K562 (cell line): ENCODE data around the gene BTNL8. TPM values are rescaled to one million over a fixed set of nuclear protein-coding genes. Genes with fewer than 3 reads are reported as not detected.

Experiments used
- ATAC-seq: fragments of 200-7000 bp; cut with Tn5 transposase; 3 replicates; pipeline ENCODE4 v1.9.1; 2020; ENCODE audit warnings: moderate library complexity
- BruUV-seq: library from RNA; stranded (reverse); fragments of 400-500 nt; replicated peaks from 2 replicates; lab custom pipeline; 2021; lab: Mats Ljungman, UMichigan
- CTCF ChIA-PET: fragments of 300-600 bp; formaldehyde crosslinking; extraction: SDS; loops from one replicate; lab custom pipeline; 2021; ENCODE audit warnings: low intra/inter-chr PET ratio; lab: Yijun Ruan, JAX
- POLR2A ChIA-PET: fragments of 300-600, 350-650 bp; sonication (Branson Sonifier 250); formaldehyde crosslinking; extraction: SDS; loops from one replicate; lab custom pipeline; 2021; ENCODE audit warnings: antibody characterized with exemption, inconsistent platforms; lab: Yijun Ruan, JAX
- DNase-seq, 4 experiments: peaks; one replicate each; pipeline versions ENCODE4 v3.0.0 to v3.0.0-alpha.2; 2011 to 2018; ENCODE audit warnings: low spot score in 3 of 4, mixed read lengths in 3 of 4; ENCODE audit errors: extremely low read depth in 1 of 4
- FAIRE-seq: peaks from 2 replicates; lab custom pipeline; 2011; peaks lifted over from hg19 to GRCh38; lab: Jason Lieb, UNC
- H2AFZ ChIP-seq: 2 replicates; pipeline ENCODE4 v1.6.0; 2011; ENCODE audit warnings: low read depth, low read length, control low read depth, inconsistent platforms
- H3K27ac ChIP-seq: fragments of 200-600 bp; 3 replicates; pipeline ENCODE4 v1.8.0; 2011; ENCODE audit warnings: low read depth, mild to moderate bottlenecking, control low read depth, inconsistent platforms, low read length, moderate library complexity, mixed read lengths; ENCODE audit errors: extremely low read depth
- H3K27me3 ChIP-seq, 2 experiments: fragments of 300-600 bp in 1 of 2; 2 replicates in 1 of 2; 3 replicates in 1 of 2; pipeline versions ENCODE4 v1.6.0 to v1.8.0; 2011; ENCODE audit warnings: inconsistent platforms in 2 of 2, low read length in 2 of 2, mild to moderate bottlenecking in 1 of 2, mixed read lengths in 1 of 2, moderate library complexity in 1 of 2; ENCODE audit not compliant: control insufficient read depth in 2 of 2, insufficient read depth in 2 of 2
- H3K36me3 ChIP-seq: fragments of 300-600 bp; 3 replicates; pipeline ENCODE4 v1.8.0; 2011; ENCODE audit warnings: mild to moderate bottlenecking, low read length, inconsistent platforms; ENCODE audit not compliant: control insufficient read depth, insufficient read depth
- H3K4me1 ChIP-seq, 2 experiments: fragments of 200-600 bp in 1 of 2; replicated peaks in 1 of 2; 2 replicates in 1 of 2; 3 replicates in 1 of 2; pipeline versions ENCODE4 v1.5.1 to v1.8.0; 2011; ENCODE audit warnings: inconsistent platforms in 2 of 2, low read length in 2 of 2, mild to moderate bottlenecking in 1 of 2, mixed read lengths in 1 of 2, moderate library complexity in 1 of 2; ENCODE audit not compliant: control insufficient read depth in 2 of 2, insufficient read depth in 2 of 2
- H3K4me2 ChIP-seq: 2 replicates; pipeline ENCODE4 v1.6.1; 2011; ENCODE audit warnings: low read length, control low read depth, inconsistent platforms, mixed read lengths; ENCODE audit not compliant: insufficient read depth
- H3K4me3 ChIP-seq: fragments of 200-600 bp; sonication (generic), shearing (Covaris generic); 2 replicates; pipeline ENCODE4 v1.5.1; 2016; ENCODE audit warnings: control low read depth, inconsistent platforms
- H3K79me2 ChIP-seq: fragments of 200-600 bp; 3 replicates; pipeline ENCODE4 v1.8.0; 2011; ENCODE audit warnings: low read length, inconsistent platforms; ENCODE audit not compliant: control insufficient read depth, insufficient read depth
- H3K9ac ChIP-seq, 2 experiments: 2 replicates each; pipeline versions ENCODE4 v1.6.0 to v1.6.1; 2011; ENCODE audit warnings: low read depth in 2 of 2, low read length in 2 of 2, control low read depth in 1 of 2, inconsistent platforms in 1 of 2, mild to moderate bottlenecking in 1 of 2, mixed read lengths in 1 of 2; ENCODE audit not compliant: insufficient read depth in 1 of 2
- H3K9me1 ChIP-seq: one replicate; pipeline ENCODE4 v1.6.0; 2011; ENCODE audit warnings: inconsistent platforms, mild to moderate bottlenecking, low read length, moderate library complexity; ENCODE audit not compliant: control insufficient read depth, insufficient read depth
- H3K9me3 ChIP-seq: replicated peaks from 2 replicates; pipeline ENCODE4 v1.5.1; 2011; ENCODE audit warnings: low read depth, low read length, inconsistent platforms; ENCODE audit not compliant: control insufficient read depth, insufficient read depth
- H4K20me1 ChIP-seq: replicated peaks from 2 replicates; pipeline ENCODE4 v1.6.1; 2011; ENCODE audit warnings: low read length, inconsistent platforms, mixed read lengths; ENCODE audit not compliant: control insufficient read depth, insufficient read depth
- CBX5 ChIP-seq: IDR thresholded peaks from 2 replicates; pipeline ENCODE4 v1.6.1; 2014; ENCODE audit warnings: low read depth, borderline replicate concordance
- EP300 ChIP-seq: IDR thresholded peaks from 2 replicates; pipeline ENCODE4 v1.6.1; 2012; ENCODE audit warnings: low read length, improper control_type of control experiment
- ETV5 ChIP-seq: sonication (generic); formaldehyde crosslinking; IDR thresholded peaks from 2 replicates; pipeline ENCODE4 v1.4.0; 2020; ENCODE audit warnings: low read depth, mild to moderate bottlenecking, missing genetic modification reagents
- ID3 ChIP-seq, 2 experiments: fragments of 250-450 bp in 1 of 2; fragments of 450-650 bp in 1 of 2; sonication (Bioruptor Pico) in 1 of 2; IDR thresholded peaks; 2 replicates each; pipeline versions ENCODE4 v1.6.1 to v1.8.0; 2016 to 2021; ENCODE audit warnings: mild to moderate bottlenecking in 2 of 2, moderate library complexity in 2 of 2, missing compliant biosample characterization in 1 of 2, missing genetic modification characterization in 1 of 2
- LCOR ChIP-seq: sonication (generic); formaldehyde crosslinking; IDR thresholded peaks from 2 replicates; pipeline ENCODE4 v1.8.0; 2022; ENCODE audit warnings: mild to moderate bottlenecking, missing genetic modification reagents
- PHF20 ChIP-seq: fragments of 450-650 bp; IDR thresholded peaks from 2 replicates; pipeline ENCODE4 v1.6.1; 2018; ENCODE audit not compliant: partially characterized antibody
- PML ChIP-seq: IDR thresholded peaks from 2 replicates; pipeline ENCODE4 v1.6.1; 2012; ENCODE audit warnings: low read length, inconsistent platforms
- TAF7 ChIP-seq: fragments of 450-650 bp; IDR thresholded peaks from 2 replicates; pipeline ENCODE4 v1.6.1; 2016; ENCODE audit warnings: missing genetic modification characterization, missing compliant biosample characterization
- ZBTB17 ChIP-seq: fragments of 450-650 bp; formaldehyde crosslinking; IDR thresholded peaks from 2 replicates; pipeline ENCODE4 v1.4.0; 2020; ENCODE audit warnings: mild to moderate bottlenecking
- WGBS: fragments of 100-300 bp; shearing (Covaris generic); methylation state at CpG from one replicate; pipeline ENCODE4 v1.1.6; 2016; ENCODE audit warnings: low coverage, mixed read lengths; ENCODE audit not compliant: insufficient coverage; ENCODE audit errors: missing lambda C conversion rate; 5-methylcytosine and 5-hydroxymethylcytosine counted together
- in situ Hi-C: fragments of 300-500 bp; cut with MboI; formaldehyde crosslinking; loops from 4 replicates; pipeline ENCODE4 v1.15.0; 2018; ENCODE audit warnings: inconsistent platforms, mixed read lengths
- intact Hi-C: fragments of 100-400 bp; cut with micrococcal nuclease; formaldehyde crosslinking; loops from 2 replicates; pipeline ENCODE4 v1.14.2; 2022
- polyA plus RNA-seq, 8 experiments: library from polyadenylated mRNA; depleted of rRNA in 4 of 8; stranded (reverse) in 5 of 8; unstranded in 3 of 8; fragments of >200 nt; fragmentation: Nextera tagmentation in 2 of 8; fragmentation: Illumina TruSeq in 1 of 8; extraction: Ambion mirVana in 2 of 8; extraction: Trizol in 1 of 8; gene quantifications; 2 replicates each; pipeline versions ENCODE4 v1.2.1 to v1.2.3, GENCODE V29; 2011 to 2014; ENCODE audit warnings: inconsistent platforms in 1 of 8, missing spikeins in 1 of 8
- total RNA-seq, 7 experiments: library from RNA; depleted of rRNA in 6 of 7; stranded (reverse); fragments of >200 nt in 6 of 7; fragmentation: Illumina TruSeq in 2 of 7; extraction: Trizol in 2 of 7; gene quantifications; 2 replicates each; pipeline versions ENCODE4 v1.2.1 to v1.2.3, GENCODE V29; 2011 to 2021; ENCODE audit warnings: low replicate concordance in 1 of 7

BTNL8 gene
- total and polyA plus RNA-seq, 9 of the 15 experiments (the other 6 are each of a cell fraction or from before 2014, with no cell fraction given): 0.04 to 0.18 (median 0.07) TPM; not detected in 6

- H3K4me1 ChIP-seq: no peaks in the 10 kb centered on the region
- ChIA-PET CTCF (no interaction called here), POLR2A (no interaction called here)
- no peak overlapping the region for H3K9ac ChIP-seq
- FAIRE-seq (no peak), ATAC-seq (no peak), DNase-seq (no peak)
- WGBS: no CpG with 5 or more reads among the region's 23 CpGs
- H2AFZ ChIP-seq: no peak overlapping the region
- H3K4me2 ChIP-seq: no peak overlapping the region
- H4K20me1 ChIP-seq: no peaks in the 10 kb centered on the region
- no peak for TF ChIP-seq EP300
- TF ChIP-seq CBX5: no peak
- no peak for TF ChIP-seq ID3 (CRISPR knock-in tag; IDR thresholded peaks at IDR 0.05)
- TF ChIP-seq ID3 (tag; IDR thresholded peaks at IDR 0.05): no peak
- no peak for TF ChIP-seq LCOR (CRISPR knock-in tag)
- TF ChIP-seq ZBTB17 (CRISPR knock-in tag): no peak
- TF ChIP-seq ETV5 (CRISPR knock-in tag): no peak
- TF ChIP-seq TAF7: no peak
- no peak for TF ChIP-seq PML
- TF ChIP-seq PHF20: no peak
- no peaks in the 10 kb centered on the region for H3K79me2 ChIP-seq
- BruUV-seq: no TSS peak
- H3K9me1 ChIP-seq: no peaks in the 10 kb centered on the region
- H3K27me3 ChIP-seq: no peaks in the 10 kb centered on the region
- in situ Hi-C loops: no loop called here
- H3K4me3 ChIP-seq: no peak overlapping the region
- intact Hi-C loops: no loop called here
- H3K27ac ChIP-seq: no peak overlapping the region
- no peaks in the 10 kb centered on the region for H3K36me3 ChIP-seq
- no peaks in the 10 kb centered on the region for H3K9me3 ChIP-seq
Measured at GRCh38 chr5:180982008-180982741, 83.2 kb downstream of the BTNL8 start.
